SK-N-SH treated with all-trans-retinoic acid at 6 μM for 48 hours (cell line): ENCODE results near the gene SREBF1.

Experiments used
- ATAC-seq: fragments of 200-7000 bp; cut with Tn5 transposase; 3 replicates; pipeline ENCODE4 v1.9.1; 2020; ENCODE audit warnings: mild to moderate bottlenecking, moderate library complexity
- ARNTL ChIP-seq: fragments of 450-650 bp; formaldehyde crosslinking; IDR thresholded peaks from 2 replicates; pipeline ENCODE4 v1.5.0; 2020; ENCODE audit warnings: low read depth, mild to moderate bottlenecking, moderate library complexity, borderline replicate concordance
- BACH2 ChIP-seq: fragments of 250-450 bp; sonication (Bioruptor Pico); IDR thresholded peaks from 2 replicates; pipeline ENCODE4 v1.9.0; 2021; ENCODE audit warnings: mild to moderate bottlenecking, borderline replicate concordance
- CSDC2 ChIP-seq: fragments of 250-450 bp; sonication (Bioruptor Pico); IDR thresholded peaks from 2 replicates; pipeline ENCODE4 v1.5.0; 2020; ENCODE audit warnings: mild to moderate bottlenecking, moderate library complexity
- ESRRG ChIP-seq: fragments of 250-450 bp; sonication (Bioruptor Pico); IDR thresholded peaks from 2 replicates; pipeline ENCODE4 v1.6.1; 2021; ENCODE audit warnings: mild to moderate bottlenecking
- ISL1 ChIP-seq: fragments of 250-450 bp; sonication (Bioruptor Pico); IDR thresholded peaks from 2 replicates; pipeline ENCODE4 v2.1.2; 2022; ENCODE audit warnings: mild to moderate bottlenecking, moderate library complexity
- OSR1 ChIP-seq: fragments of 250-450 bp; sonication (Bioruptor Pico); IDR thresholded peaks from 2 replicates; pipeline ENCODE4 v1.8.0; 2022; ENCODE audit warnings: moderate library complexity, mild to moderate bottlenecking, inconsistent platforms
- PPARA ChIP-seq: fragments of 250-450 bp; sonication (Bioruptor Pico); IDR thresholded peaks from 2 replicates; pipeline ENCODE4 v1.5.0; 2020; ENCODE audit warnings: mild to moderate bottlenecking, borderline replicate concordance
- RARB ChIP-seq: fragments of 250-450 bp; sonication (Bioruptor Pico); IDR thresholded peaks from 2 replicates; pipeline ENCODE4 v1.8.0; 2021; ENCODE audit warnings: mild to moderate bottlenecking, moderate library complexity
- SNAI2 ChIP-seq: fragments of 250-450 bp; sonication (Bioruptor Pico); IDR thresholded peaks from 2 replicates; pipeline ENCODE4 v1.5.0; 2020; ENCODE audit warnings: mild to moderate bottlenecking, moderate library complexity
- TCF4 ChIP-seq: fragments of 250-450 bp; sonication (Bioruptor Pico); IDR thresholded peaks from 2 replicates; pipeline ENCODE4 v1.8.0; 2021; ENCODE audit warnings: mild to moderate bottlenecking, moderate library complexity, borderline replicate concordance
- TOX ChIP-seq: fragments of 250-450 bp; sonication (Bioruptor Pico); IDR thresholded peaks from 2 replicates; pipeline ENCODE4 v1.8.0; 2021; ENCODE audit warnings: mild to moderate bottlenecking, moderate library complexity, borderline replicate concordance
- ZFP3 ChIP-seq: fragments of 250-450 bp; sonication (Bioruptor Pico); IDR thresholded peaks from 2 replicates; pipeline ENCODE4 v1.5.0; 2020; ENCODE audit warnings: mild to moderate bottlenecking, moderate library complexity
- ZFP30 ChIP-seq: fragments of 450-650 bp; formaldehyde crosslinking; IDR thresholded peaks from 2 replicates; pipeline ENCODE4 v1.5.0; 2022; ENCODE audit warnings: mild to moderate bottlenecking, moderate library complexity
- ZNF8 ChIP-seq: fragments of 450-650 bp; formaldehyde crosslinking; IDR thresholded peaks from 2 replicates; pipeline ENCODE4 v1.5.0; 2020; ENCODE audit warnings: mild to moderate bottlenecking, moderate library complexity
- TF ChIP-seq, protein P1 (sequence below): fragments of 250-450 bp; sonication (Bioruptor Pico); IDR thresholded peaks from 2 replicates; pipeline ENCODE4 v1.8.0; 2020; ENCODE audit warnings: mild to moderate bottlenecking, moderate library complexity, borderline replicate concordance
- TF ChIP-seq, protein P2 (sequence below): fragments of 250-450 bp; sonication (Bioruptor Pico); IDR thresholded peaks from 2 replicates; pipeline ENCODE4 v1.8.0; 2021; ENCODE audit warnings: low read depth, mild to moderate bottlenecking, moderate library complexity, borderline replicate concordance
- TF ChIP-seq, protein P3 (sequence below): fragments of 250-450 bp; sonication (Bioruptor Pico); IDR thresholded peaks from 2 replicates; pipeline ENCODE4 v1.5.1; 2020; ENCODE audit warnings: low read depth, mild to moderate bottlenecking, moderate library complexity

The SREBF1 gene

DNA sequence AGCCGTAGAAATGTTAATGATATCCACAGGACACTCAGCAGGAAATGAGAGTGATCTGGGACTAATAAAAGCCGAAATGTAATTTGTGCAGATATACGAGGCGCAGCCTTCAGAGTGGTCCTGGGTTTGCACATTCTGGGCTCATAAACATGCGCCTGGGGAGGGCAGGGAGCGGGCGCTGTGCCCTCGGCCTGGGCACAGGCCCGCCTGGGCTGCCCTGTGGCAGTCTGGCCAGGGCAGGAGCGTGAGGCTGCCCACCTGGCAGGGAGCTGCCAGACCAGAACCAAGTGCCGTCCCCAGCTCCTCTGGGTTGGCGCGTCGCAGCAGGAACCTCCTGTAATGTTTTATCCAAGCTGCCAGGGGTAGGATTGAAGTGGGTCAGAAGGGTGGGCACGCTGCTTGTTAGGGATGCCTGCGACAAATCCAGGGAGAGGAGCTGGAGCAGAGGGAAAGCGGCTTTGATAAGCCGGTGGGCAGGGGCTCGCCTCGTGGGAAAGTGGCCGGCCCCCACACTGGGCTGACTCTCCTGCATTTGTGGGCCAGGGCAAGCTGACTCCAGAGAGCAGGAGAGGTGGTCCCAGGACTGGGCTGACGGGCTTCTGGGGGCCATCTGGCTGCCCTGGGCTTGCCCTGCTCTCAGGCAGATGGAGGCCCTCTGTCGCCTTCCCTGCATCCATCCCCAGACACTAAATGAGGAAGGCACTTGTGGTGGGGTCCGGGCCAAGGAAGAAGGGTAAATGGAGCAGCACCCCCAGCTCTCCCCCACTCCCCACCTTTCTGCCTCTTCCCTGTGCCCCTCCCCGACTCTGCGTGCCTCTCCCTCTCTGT is 45.9 kb downstream of the SREBF1 start:
- peak; percentile 38 for ATAC-seq
- TF ChIP-seq ISL1 (CRISPR knock-in tag): no peak
- peak; percentile 86; the same call in 1 of the 2 replicates for TF ChIP-seq TCF4 (CRISPR knock-in tag)
- TF ChIP-seq, all 23 proteins: peak for 1

DNA sequence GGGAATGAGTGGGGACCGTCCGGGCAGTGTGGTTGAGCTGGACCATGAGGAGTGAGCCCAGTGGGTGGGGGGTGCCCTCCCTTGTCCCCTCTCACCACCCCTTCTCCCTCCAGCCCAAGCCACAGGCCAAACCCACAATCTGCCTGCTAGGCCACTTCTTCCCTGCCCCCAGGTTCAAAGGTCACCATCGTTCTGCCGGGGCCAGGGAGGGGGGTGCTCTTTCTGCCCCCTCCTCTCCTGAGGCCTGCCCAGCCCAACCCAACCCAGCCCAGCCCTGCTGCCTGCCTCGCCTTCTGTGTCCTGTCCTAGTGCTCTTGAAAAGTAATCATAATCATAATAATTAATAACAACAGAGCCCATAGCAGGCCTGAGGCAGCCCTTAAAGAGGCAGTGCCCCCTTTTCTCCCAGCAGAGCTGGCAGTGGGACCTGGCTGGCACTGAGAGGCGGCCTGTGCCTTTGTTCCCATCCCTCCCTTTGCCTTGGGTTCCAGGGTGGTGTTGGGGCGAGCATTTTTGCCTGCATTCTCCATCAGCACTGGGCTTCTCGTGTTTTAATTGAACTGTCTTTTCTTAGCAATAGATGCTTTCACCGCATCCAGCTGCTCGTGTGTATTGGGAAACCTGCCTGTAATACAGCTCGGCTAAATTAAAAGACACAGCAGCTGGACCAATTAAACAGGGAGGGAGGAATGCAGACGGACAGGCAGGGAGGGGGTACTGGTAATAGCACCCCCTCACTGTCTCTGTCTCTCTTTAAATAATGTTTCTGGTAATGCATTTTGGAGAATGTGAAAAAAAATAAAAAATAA is 46.8 kb downstream of the SREBF1 start:
- ATAC-seq: peak; percentile 30
- TF ChIP-seq, protein P1, sequence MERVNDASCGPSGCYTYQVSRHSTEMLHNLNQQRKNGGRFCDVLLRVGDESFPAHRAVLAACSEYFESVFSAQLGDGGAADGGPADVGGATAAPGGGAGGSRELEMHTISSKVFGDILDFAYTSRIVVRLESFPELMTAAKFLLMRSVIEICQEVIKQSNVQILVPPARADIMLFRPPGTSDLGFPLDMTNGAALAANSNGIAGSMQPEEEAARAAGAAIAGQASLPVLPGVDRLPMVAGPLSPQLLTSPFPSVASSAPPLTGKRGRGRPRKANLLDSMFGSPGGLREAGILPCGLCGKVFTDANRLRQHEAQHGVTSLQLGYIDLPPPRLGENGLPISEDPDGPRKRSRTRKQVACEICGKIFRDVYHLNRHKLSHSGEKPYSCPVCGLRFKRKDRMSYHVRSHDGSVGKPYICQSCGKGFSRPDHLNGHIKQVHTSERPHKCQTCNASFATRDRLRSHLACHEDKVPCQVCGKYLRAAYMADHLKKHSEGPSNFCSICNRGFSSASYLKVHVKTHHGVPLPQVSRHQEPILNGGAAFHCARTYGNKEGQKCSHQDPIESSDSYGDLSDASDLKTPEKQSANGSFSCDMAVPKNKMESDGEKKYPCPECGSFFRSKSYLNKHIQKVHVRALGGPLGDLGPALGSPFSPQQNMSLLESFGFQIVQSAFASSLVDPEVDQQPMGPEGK (CRISPR knock-in tag): peak; percentile 59
- no peak for TF ChIP-seq ESRRG (CRISPR knock-in tag)

DNA sequence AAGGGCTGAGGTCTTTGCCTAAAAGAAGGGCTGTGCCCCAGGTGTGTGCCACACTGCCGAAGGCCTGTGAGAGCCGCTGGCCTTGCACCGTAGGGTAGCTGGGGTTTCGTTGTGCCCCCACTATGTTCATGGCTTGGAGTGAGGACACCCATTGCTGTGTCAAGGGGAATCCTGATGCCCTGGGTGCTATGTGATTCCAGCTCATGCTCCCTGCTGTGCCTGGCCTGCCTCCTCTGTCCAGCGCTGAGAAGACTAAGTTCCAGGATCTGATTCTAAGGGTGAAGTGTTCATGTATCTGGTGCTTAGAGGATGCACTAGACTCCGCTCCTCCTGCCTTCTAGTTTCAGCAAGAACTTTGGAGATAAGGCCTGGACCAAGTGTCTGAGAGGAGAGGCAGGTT is 47.4 kb downstream of the SREBF1 start:
- ATAC-seq: 0 out of 3 replicates have a peak, but pooled peaks have one; percentile 6
- no peak for TF ChIP-seq TOX (CRISPR knock-in tag)
- TF ChIP-seq OSR1 (CRISPR knock-in tag): no peak
- TF ChIP-seq ZNF8 (CRISPR knock-in tag): no peak
- no peak for TF ChIP-seq ZFP30 (CRISPR knock-in tag)

DNA sequence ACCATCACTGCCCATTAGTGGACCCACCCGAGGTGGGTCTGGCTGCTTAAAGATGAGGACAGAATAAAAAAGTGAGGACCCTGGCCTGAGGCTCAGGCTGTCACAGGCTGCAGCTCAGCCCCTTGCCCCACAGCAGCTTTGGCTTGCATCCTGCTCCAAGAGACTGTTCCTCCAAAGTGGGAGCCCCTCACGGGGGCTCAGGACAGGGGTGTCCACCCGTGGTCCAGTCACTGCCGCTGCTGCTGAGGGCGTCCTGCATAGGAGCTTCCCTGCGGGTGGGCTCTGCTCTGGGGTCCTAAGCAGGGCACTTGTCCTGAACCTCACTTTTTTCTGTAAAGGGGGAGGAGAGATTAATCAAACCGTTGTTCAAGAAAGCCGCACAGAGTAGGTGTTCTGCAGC is 47.8 kb downstream of the SREBF1 start:
- no peak for TF ChIP-seq TCF4 (CRISPR knock-in tag)
- no peak for TF ChIP-seq ISL1 (CRISPR knock-in tag)
- no peak for TF ChIP-seq RARB (CRISPR knock-in tag)
- TF ChIP-seq OSR1 (CRISPR knock-in tag): no peak
- no peak for TF ChIP-seq TOX (CRISPR knock-in tag)
- TF ChIP-seq, protein P2, sequence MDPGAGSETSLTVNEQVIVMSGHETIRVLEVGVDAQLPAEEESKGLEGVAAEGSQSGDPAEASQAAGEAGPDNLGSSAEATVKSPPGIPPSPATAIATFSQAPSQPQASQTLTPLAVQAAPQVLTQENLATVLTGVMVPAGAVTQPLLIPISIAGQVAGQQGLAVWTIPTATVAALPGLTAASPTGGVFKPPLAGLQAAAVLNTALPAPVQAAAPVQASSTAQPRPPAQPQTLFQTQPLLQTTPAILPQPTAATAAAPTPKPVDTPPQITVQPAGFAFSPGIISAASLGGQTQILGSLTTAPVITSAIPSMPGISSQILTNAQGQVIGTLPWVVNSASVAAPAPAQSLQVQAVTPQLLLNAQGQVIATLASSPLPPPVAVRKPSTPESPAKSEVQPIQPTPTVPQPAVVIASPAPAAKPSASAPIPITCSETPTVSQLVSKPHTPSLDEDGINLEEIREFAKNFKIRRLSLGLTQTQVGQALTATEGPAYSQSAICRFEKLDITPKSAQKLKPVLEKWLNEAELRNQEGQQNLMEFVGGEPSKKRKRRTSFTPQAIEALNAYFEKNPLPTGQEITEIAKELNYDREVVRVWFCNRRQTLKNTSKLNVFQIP (CRISPR knock-in tag): no peak
- TF ChIP-seq ZNF8 (CRISPR knock-in tag): no peak
- TF ChIP-seq BACH2 (CRISPR knock-in tag): no peak
- TF ChIP-seq SNAI2 (CRISPR knock-in tag): no peak
- TF ChIP-seq ARNTL (CRISPR knock-in tag): no peak
- TF ChIP-seq, all 23 proteins: peak for 0
- no peak for ATAC-seq

DNA sequence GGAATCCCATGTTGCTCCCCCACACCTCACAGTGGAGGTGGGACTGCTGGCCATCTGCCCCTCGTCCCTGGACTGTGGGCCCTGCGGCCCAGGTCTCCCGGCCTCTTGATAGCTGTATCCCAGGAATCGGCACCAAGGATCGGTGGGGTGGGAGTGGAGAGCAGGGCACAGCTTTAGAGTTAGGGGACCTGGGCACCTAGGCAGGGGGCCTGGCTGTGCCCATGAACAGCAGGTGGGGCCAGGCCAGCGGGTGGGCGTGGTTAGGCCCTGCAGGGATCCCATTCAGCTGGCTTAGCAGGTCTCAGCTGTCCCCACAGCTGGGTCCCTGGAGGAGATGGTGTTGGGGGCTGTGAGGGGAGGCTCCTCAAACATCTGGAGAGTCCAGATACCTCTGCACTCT is 49.2 kb downstream of the SREBF1 start:
- no peak for ATAC-seq

DNA sequence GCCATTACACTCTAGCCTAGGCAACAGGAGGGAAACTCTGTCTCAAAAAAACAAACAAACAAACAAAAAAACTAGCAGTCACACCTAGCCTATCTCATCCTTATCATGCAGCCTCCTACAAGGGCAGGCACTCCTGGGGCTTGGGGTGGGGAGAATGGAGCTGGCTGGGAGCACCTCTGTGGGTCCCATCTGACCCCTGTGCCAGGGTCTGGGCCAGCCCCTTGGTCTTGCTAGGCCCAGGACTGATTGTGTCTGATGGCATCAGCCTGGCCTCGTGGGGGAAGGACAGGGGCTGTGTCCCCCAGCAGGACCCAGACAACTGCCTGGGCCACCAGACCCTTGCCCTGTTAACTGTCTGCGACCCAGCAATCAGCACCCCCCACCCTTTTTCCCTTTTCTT is 49.8 kb downstream of the SREBF1 start:
- ATAC-seq: no peak
- TF ChIP-seq TCF4 (CRISPR knock-in tag) (no peak), ZFP3 (no peak), PPARA (CRISPR knock-in tag) (no peak), CSDC2 (no peak)
- TF ChIP-seq, protein P3, sequence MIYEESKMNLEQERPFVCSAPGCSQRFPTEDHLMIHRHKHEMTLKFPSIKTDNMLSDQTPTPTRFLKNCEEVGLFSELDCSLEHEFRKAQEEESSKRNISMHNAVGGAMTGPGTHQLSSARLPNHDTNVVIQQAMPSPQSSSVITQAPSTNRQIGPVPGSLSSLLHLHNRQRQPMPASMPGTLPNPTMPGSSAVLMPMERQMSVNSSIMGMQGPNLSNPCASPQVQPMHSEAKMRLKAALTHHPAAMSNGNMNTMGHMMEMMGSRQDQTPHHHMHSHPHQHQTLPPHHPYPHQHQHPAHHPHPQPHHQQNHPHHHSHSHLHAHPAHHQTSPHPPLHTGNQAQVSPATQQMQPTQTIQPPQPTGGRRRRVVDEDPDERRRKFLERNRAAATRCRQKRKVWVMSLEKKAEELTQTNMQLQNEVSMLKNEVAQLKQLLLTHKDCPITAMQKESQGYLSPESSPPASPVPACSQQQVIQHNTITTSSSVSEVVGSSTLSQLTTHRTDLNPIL (CRISPR knock-in tag): no peak
- TF ChIP-seq, protein P2 (CRISPR knock-in tag): no peak

More for the DNA sequence above, 49.2 kb downstream of the SREBF1 start:
- no peak for TF ChIP-seq BACH2 (CRISPR knock-in tag)
